Superior temporal gyrus (tissue), 1 donor: ENCODE data around the gene GPR3.
A peak's percentile ranks its signal among the peaks of the same experiment; 100 is the strongest.

Experiments used
- DNase-seq: peaks from one replicate; pipeline ENCODE4 v3.0.0-alpha.2; 2016; ENCODE audit errors: extremely low spot score

GPR3 gene

GRCh38 chr1:27392096-27392777 lies at the start of gene GPR3:
Gene GPR3 (plus strand): TSS chr1:27392622. CDS start chr1:27393799, 1,177 bp downstream.
- DNase-seq: peak; percentile 82

- DNase-seq: no peak
Observed at GRCh38 chr1:27342778-27343638, 49.4 kb upstream of the GPR3 start.

GRCh38 chr1:27343639-27344025 lies 48.8 kb upstream of the GPR3 start:
- no peak for DNase-seq

GRCh38 chr1:27345272-27345671 lies 47.1 kb upstream of the GPR3 start:
- no peak for DNase-seq

- DNase-seq: no peak
Observed at GRCh38 chr1:27346357-27346756, 46.1 kb upstream of the GPR3 start.

GRCh38 chr1:27346991-27347624 lies 45.3 kb upstream of the GPR3 start:
- no peak for DNase-seq

- no peak for DNase-seq
Observed at GRCh38 chr1:27348861-27349783, 43.3 kb upstream of the GPR3 start.

GRCh38 chr1:27349784-27350662 lies 42.4 kb upstream of the GPR3 start:
- no peak for DNase-seq

- DNase-seq: no peak
Observed at GRCh38 chr1:27350663-27351540, 41.5 kb upstream of the GPR3 start.

- no peak for DNase-seq
Observed at GRCh38 chr1:27351541-27352107, 40.8 kb upstream of the GPR3 start.

- no peak for DNase-seq
Observed at GRCh38 chr1:27353166-27353565, 39.3 kb upstream of the GPR3 start.

- no peak for DNase-seq
Observed at GRCh38 chr1:27353629-27354028, 38.8 kb upstream of the GPR3 start.

GRCh38 chr1:27355683-27356082 lies 36.7 kb upstream of the GPR3 start:
- no peak for DNase-seq

GRCh38 chr1:27356277-27356618 lies 36.2 kb upstream of the GPR3 start:
- no peak for DNase-seq

- no peak for DNase-seq
Observed at GRCh38 chr1:27356619-27357280, 35.7 kb upstream of the GPR3 start.

GRCh38 chr1:27357281-27358037 lies 35.0 kb upstream of the GPR3 start:
- DNase-seq: peak; percentile 45

- no peak for DNase-seq
Observed at GRCh38 chr1:27358038-27358927, 34.1 kb upstream of the GPR3 start.
